H1 (cell line): ENCODE data around the gene DMAC1. TPM values are rescaled to one million over a fixed set of nuclear protein-coding genes. Genes with fewer than 3 reads are reported as not detected.

Experiments used
- CTCF ChIA-PET: fragments of 300-600 bp; sonication (Branson Sonifier 250); formaldehyde crosslinking; loops from one replicate; lab custom pipeline; 2021; ENCODE audit not compliant: partially characterized antibody; lab: Charles Lee
- POLR2A ChIA-PET: fragments of 300-600 bp; sonication (Branson Sonifier 250); formaldehyde crosslinking; loops from one replicate; lab custom pipeline; 2021; ENCODE audit warnings: inconsistent platforms; ENCODE audit not compliant: partially characterized antibody; lab: Charles Lee
- DNase-seq, 2 experiments: peaks; one replicate each; pipeline versions ENCODE4 v3.0.0 to v3.0.0-alpha.2; 2010 to 2022; ENCODE audit warnings: low spot score in 2 of 2, low read depth in 1 of 2, mixed read lengths in 1 of 2
- FAIRE-seq: peaks from 2 replicates; lab custom pipeline; 2011; peaks lifted over from hg19 to GRCh38; lab: Jason Lieb, UNC
- H2AFZ ChIP-seq: 2 replicates; pipeline ENCODE4 v1.8.1; 2012; ENCODE audit warnings: low read length, inconsistent platforms
- H2AK5ac ChIP-seq: 2 replicates; pipeline ENCODE4 v1.6.1; 2013; ENCODE audit warnings: low read depth, low read length
- H2BK120ac ChIP-seq: replicated peaks from 2 replicates; pipeline ENCODE3; 2013; ENCODE audit warnings: low read depth, low read length, inconsistent platforms
- H2BK12ac ChIP-seq: 2 replicates; pipeline ENCODE4 v1.6.1; 2013; ENCODE audit warnings: low read depth, low read length
- H2BK15ac ChIP-seq: 2 replicates; pipeline ENCODE4 v1.6.1; 2013; ENCODE audit warnings: low read length
- H2BK20ac ChIP-seq: 2 replicates; pipeline ENCODE4 v1.6.1; 2013; ENCODE audit warnings: low read length
- H2BK5ac ChIP-seq: 2 replicates; pipeline ENCODE4 v1.6.1; 2013; ENCODE audit warnings: low read depth, low read length
- H3K14ac ChIP-seq: 2 replicates; pipeline ENCODE4 v1.6.1; 2013; ENCODE audit warnings: inconsistent platforms; ENCODE audit not compliant: insufficient read length
- H3K18ac ChIP-seq: 2 replicates; pipeline ENCODE4 v1.6.1; 2013; ENCODE audit warnings: low read length; ENCODE audit errors: extremely low read depth
- H3K23ac ChIP-seq: 2 replicates; pipeline ENCODE4 v1.6.1; 2013; ENCODE audit warnings: inconsistent platforms; ENCODE audit not compliant: insufficient read length
- H3K23me2 ChIP-seq: 2 replicates; pipeline ENCODE4 v1.6.1; 2013; ENCODE audit warnings: low read depth, low read length
- H3K27ac ChIP-seq: 2 replicates; pipeline ENCODE4 v1.6.1; 2011; ENCODE audit warnings: low read depth, low read length, inconsistent platforms
- H3K27me3 ChIP-seq, 4 experiments: replicated peaks in 1 of 4; 1 replicate in 1 of 4; 2 replicates in 3 of 4; pipeline versions ENCODE4 v1.6.1 to v1.8.1; 2011 to 2013; ENCODE audit warnings: low read length in 3 of 4, mild to moderate bottlenecking in 3 of 4, inconsistent platforms in 2 of 4, mixed read lengths in 2 of 4, moderate library complexity in 1 of 4; ENCODE audit not compliant: control insufficient read depth in 3 of 4, insufficient read depth in 3 of 4; ENCODE audit errors: extremely low read depth in 1 of 4
- H3K36me3 ChIP-seq, 4 experiments: 2 replicates each; pipeline versions ENCODE4 v1.6.1 to v1.8.1; 2011 to 2013; ENCODE audit warnings: mild to moderate bottlenecking in 4 of 4, low read length in 3 of 4, moderate library complexity in 2 of 4, control low read depth in 1 of 4, inconsistent platforms in 1 of 4; ENCODE audit not compliant: insufficient read depth in 4 of 4, control insufficient read depth in 2 of 4
- H3K4ac ChIP-seq: replicated peaks from 2 replicates; pipeline ENCODE3; 2013; ENCODE audit warnings: low read length, low read depth, mixed read lengths, inconsistent platforms; ENCODE audit not compliant: insufficient read length
- H3K4me1 ChIP-seq, 4 experiments: replicated peaks in 1 of 4; 1 replicate in 1 of 4; 2 replicates in 3 of 4; pipeline versions ENCODE4 v1.6.1 to v1.8.1; 2011 to 2013; ENCODE audit warnings: low read length in 3 of 4, inconsistent platforms in 2 of 4, mixed read lengths in 1 of 4; ENCODE audit not compliant: insufficient read depth in 4 of 4, control insufficient read depth in 3 of 4
- H3K4me2 ChIP-seq, 2 experiments: 2 replicates each; pipeline versions ENCODE4 v1.6.1 to v1.8.1; 2011 to 2013; ENCODE audit warnings: low read depth in 2 of 2, low read length in 2 of 2, control low read depth in 1 of 2, inconsistent platforms in 1 of 2, mild to moderate bottlenecking in 1 of 2; ENCODE audit not compliant: insufficient read depth in 1 of 2
- H3K4me3 ChIP-seq, 4 experiments: fragments of 200-600, 300-600 bp in 1 of 4; sonication (generic), shearing (Covaris generic), sonication (Bioruptor Twin) in 1 of 4; 2 replicates each; pipeline versions ENCODE4 v1.5.1 to v1.8.1; 2011 to 2016; ENCODE audit warnings: low read length in 4 of 4, low read depth in 3 of 4, control low read depth in 2 of 4, inconsistent platforms in 2 of 4, mild to moderate bottlenecking in 2 of 4, mixed read lengths in 1 of 4, moderate library complexity in 1 of 4; ENCODE audit not compliant: insufficient read depth in 2 of 4; ENCODE audit errors: extremely low read depth in 1 of 4
- H3K56ac ChIP-seq: replicated peaks from 2 replicates; pipeline ENCODE3; 2013; ENCODE audit warnings: low read depth, mild to moderate bottlenecking, mixed read lengths, low read length, inconsistent platforms; ENCODE audit not compliant: insufficient read length
- H3K79me1 ChIP-seq: 2 replicates; pipeline ENCODE4 v1.6.1; 2013; ENCODE audit warnings: low read depth, low read length, control low read depth
- H3K79me2 ChIP-seq, 2 experiments: 2 replicates each; pipeline versions ENCODE4 v1.6.1 to v1.8.1; 2012 to 2013; ENCODE audit warnings: low read length in 2 of 2, mild to moderate bottlenecking in 2 of 2, inconsistent platforms in 1 of 2; ENCODE audit not compliant: insufficient read depth in 2 of 2, control insufficient read depth in 1 of 2
- H3K9ac ChIP-seq, 4 experiments: replicated peaks in 1 of 4; 1 replicate in 1 of 4; 2 replicates in 3 of 4; pipeline versions ENCODE4 v1.6.1 to v1.8.1; 2011 to 2013; ENCODE audit warnings: low read depth in 3 of 4, low read length in 3 of 4, control low read depth in 2 of 4, mild to moderate bottlenecking in 2 of 4, moderate library complexity in 2 of 4, inconsistent platforms in 1 of 4; ENCODE audit errors: extremely low read depth in 1 of 4
- H3K9me3 ChIP-seq, 2 experiments: 2 replicates each; pipeline versions ENCODE4 v1.6.1 to v1.8.1; 2012 to 2013; ENCODE audit warnings: mild to moderate bottlenecking in 2 of 2, moderate library complexity in 2 of 2, control low read depth in 1 of 2, inconsistent platforms in 1 of 2, low read depth in 1 of 2, low read length in 1 of 2, mixed read lengths in 1 of 2; ENCODE audit not compliant: insufficient read depth in 2 of 2
- H4K20me1 ChIP-seq, 2 experiments: replicated peaks in 1 of 2; 2 replicates each; pipeline versions ENCODE3 to v1.8.1; 2011 to 2013; ENCODE audit warnings: inconsistent platforms in 2 of 2, low read length in 2 of 2, mild to moderate bottlenecking in 1 of 2; ENCODE audit not compliant: insufficient read depth in 2 of 2, control insufficient read depth in 1 of 2
- H4K5ac ChIP-seq: 2 replicates; pipeline ENCODE4 v1.6.1; 2013; ENCODE audit warnings: low read length, low read depth, mixed read lengths, inconsistent platforms; ENCODE audit not compliant: insufficient read length
- H4K8ac ChIP-seq: 2 replicates; pipeline ENCODE4 v1.8.0; 2013; ENCODE audit warnings: mild to moderate bottlenecking, moderate library complexity, low read length, inconsistent platforms; ENCODE audit not compliant: insufficient read depth; ENCODE audit errors: extremely low read depth
- H4K91ac ChIP-seq: replicated peaks from 2 replicates; pipeline ENCODE3; 2013; ENCODE audit warnings: low read length, mixed read lengths, inconsistent platforms; ENCODE audit not compliant: insufficient read length
- CBX8 ChIP-seq: fragments of 300-800, 300-1000 bp; sonication (generic); IDR thresholded peaks from 2 replicates; pipeline ENCODE4 v1.7.1; 2016; ENCODE audit warnings: low read depth, low read length, borderline replicate concordance
- GABPA ChIP-seq: IDR thresholded peaks from 2 replicates; pipeline ENCODE4 v1.6.1; 2011; ENCODE audit warnings: mild to moderate bottlenecking, low read length, moderate library complexity, borderline replicate concordance; ENCODE audit not compliant: insufficient read depth
- GTF2F1 ChIP-seq: IDR thresholded peaks from 2 replicates; pipeline ENCODE4 v1.6.1; 2012; ENCODE audit warnings: low read depth, low read length, improper control_type of control experiment, borderline replicate concordance
- HDAC2 ChIP-seq, 2 experiments: fragments of 300-600 bp in 1 of 2; sonication (generic) in 1 of 2; IDR thresholded peaks; 2 replicates each; pipeline ENCODE4 v1.6.1; 2011 to 2012; ENCODE audit warnings: low read depth in 2 of 2, low read length in 2 of 2, mild to moderate bottlenecking in 2 of 2, moderate library complexity in 2 of 2, borderline replicate concordance in 1 of 2, inconsistent platforms in 1 of 2
- HDAC6 ChIP-seq: IDR thresholded peaks from one replicate; pipeline ENCODE4 v1.7.1; 2012; ENCODE audit warnings: low read depth, mild to moderate bottlenecking, inconsistent platforms, low read length, moderate library complexity
- JUND ChIP-seq: IDR thresholded peaks from 2 replicates; pipeline ENCODE4 v1.6.1; 2011; ENCODE audit warnings: mild to moderate bottlenecking, improper control_type of control experiment, low read length
- KDM5A ChIP-seq: fragments of 200-600 bp; IDR thresholded peaks from 2 replicates; pipeline ENCODE4 v1.7.1; 2012; ENCODE audit warnings: mild to moderate bottlenecking, low read length, inconsistent platforms, mixed read lengths
- MAX ChIP-seq: IDR thresholded peaks from 2 replicates; pipeline ENCODE4 v1.6.1; 2012; ENCODE audit warnings: inconsistent platforms
- POLR2A ChIP-seq, 2 experiments: IDR thresholded peaks; 1 replicate in 1 of 2; 2 replicates in 1 of 2; pipeline ENCODE4 v1.6.1; 2011; ENCODE audit warnings: low read depth in 2 of 2, low read length in 2 of 2, mild to moderate bottlenecking in 2 of 2; ENCODE audit errors: control extremely low read depth in 1 of 2
- RBBP5 ChIP-seq: IDR thresholded peaks from 2 replicates; pipeline ENCODE4 v1.7.1; 2012; ENCODE audit warnings: low read depth, mild to moderate bottlenecking, inconsistent platforms, low read length, moderate library complexity, borderline replicate concordance
- RNF2 ChIP-seq: fragments of 200-900, 300-1000 bp; sonication (generic); IDR thresholded peaks from 2 replicates; pipeline ENCODE4 v1.7.1; 2016; ENCODE audit warnings: borderline replicate concordance, low read depth, mild to moderate bottlenecking, antibody characterized with exemption, low read length; ENCODE audit not compliant: poor library complexity, severe bottlenecking; ENCODE audit errors: missing control alignments
- SP2 ChIP-seq: IDR thresholded peaks from 2 replicates; pipeline ENCODE4 v1.6.1; 2012; ENCODE audit warnings: mild to moderate bottlenecking, low read length, inconsistent platforms
- TAF1 ChIP-seq: IDR thresholded peaks from 2 replicates; pipeline ENCODE4 v1.6.1; 2011; ENCODE audit warnings: mild to moderate bottlenecking, low read depth, low read length
- WGBS, 2 experiments: shearing (Covaris generic) in 1 of 2; methylation state at CpG; one replicate each; pipeline versions ENCODE4 v1.1.6 to v1.1.7; 2013 to 2015; ENCODE audit warnings: low lambda C conversion rate in 2 of 2, mixed read lengths in 2 of 2, inconsistent platforms in 1 of 2, low coverage in 1 of 2, missing lambda C conversion rate in 1 of 2; ENCODE audit not compliant: insufficient replicate concordance in 2 of 2, insufficient coverage in 1 of 2, insufficient read length in 1 of 2; ENCODE audit errors: extremely low coverage in 1 of 2, missing lambda C conversion rate in 1 of 2; 5-methylcytosine and 5-hydroxymethylcytosine counted together
- polyA plus RNA-seq, 7 experiments: library from polyadenylated mRNA; depleted of rRNA in 3 of 7; stranded (reverse) in 5 of 7; unstranded in 2 of 7; fragments of >200 nt in 5 of 7; fragments of 200-250 nt in 2 of 7; gene quantifications; 1 replicate in 5 of 7; 2 replicates in 1 of 7; 4 replicates in 1 of 7; pipeline versions ENCODE4 v1.2.1 to v1.2.3, GENCODE V29; 2011 to 2013; ENCODE audit warnings: missing spikeins in 2 of 7, mixed read lengths in 2 of 7
- total RNA-seq: library from RNA; stranded (reverse); fragmentation: NEBNext Ultra II Directional; extraction: Animal tissue kit (Norgen Biotek cat#: 25700); gene quantifications from 2 replicates; pipeline ENCODE4 v1.2.1, GENCODE V29; 2021

Gene DMAC1
- total and polyA plus RNA-seq, 2 of the 8 experiments (the other 6 are each of a cell fraction or from before 2014, with no cell fraction given) = 30.4 to 89.4 TPM

GRCh38 chr9:7780261-7780988 lies 19.2 kb downstream of the DMAC1 start:
- Histone ChIP-seq H2BK15ac (no peak overlapping the region), H3K79me2 (no peaks in the 10 kb centered on the region), H4K91ac (no peak overlapping the region), H3K36me3 (no peaks in the 10 kb centered on the region), H3K9ac (no peak overlapping the region), H3K27ac (no peak overlapping the region), H2BK120ac (no peak overlapping the region), H3K27me3 (no peaks in the 10 kb centered on the region), H4K8ac (no peak overlapping the region), H2BK12ac (no peak overlapping the region), H3K23me2 (no peaks in the 10 kb centered on the region), H3K18ac (no peak overlapping the region), H3K4ac (no peak overlapping the region), H2AK5ac (no peak overlapping the region), H3K9me3 (no peaks in the 10 kb centered on the region), H3K4me2 (no peak overlapping the region), H2AFZ (no peak overlapping the region), H4K5ac (no peak overlapping the region), H2BK20ac (no peak overlapping the region), H3K14ac (no peak overlapping the region), H3K4me1 (0 out of 7 replicates have a peak, but pooled peaks cover 0 to 2% (median 0%) of the 10 kb centered on the region in 4 experiments), H3K56ac (no peak overlapping the region), H3K4me3 (no peak overlapping the region), H4K20me1 (no peaks in the 10 kb centered on the region), H3K23ac (no peak overlapping the region), H2BK5ac (no peak overlapping the region), H3K79me1 (no peaks in the 10 kb centered on the region)
- WGBS, 2 experiments = 75% methylated on average over 3 of the region's 3 CpGs; no CpG with 5 or more reads in 1 of the 2 experiments
- CTCF ChIA-PET = no interaction called here
- POLR2A ChIA-PET = no interaction called here
- FAIRE-seq = no peak
- no peak for DNase-seq
- no peak for TF ChIP-seq RBBP5
- no peak for TF ChIP-seq HDAC2 (IDR thresholded peaks at IDR 0.05; ENCODE audit: borderline replicate concordance in 1 of 2, low read depth in 2 of 2, low read length in 2 of 2)
- no peak for TF ChIP-seq GABPA
- TF ChIP-seq HDAC6 = no peak
- no peak for TF ChIP-seq POLR2A (IDR thresholded peaks at IDR 0.05; ENCODE audit: control extremely low read depth in 1 of 2, low read depth in 2 of 2, low read length in 2 of 2)
- TF ChIP-seq GTF2F1 = no peak
- TF ChIP-seq CBX8 = no peak
- no peak for TF ChIP-seq KDM5A
- TF ChIP-seq TAF1 = no peak
- no peak for TF ChIP-seq RNF2
- no peak for TF ChIP-seq SP2
- no peak for TF ChIP-seq JUND
- no peak for TF ChIP-seq MAX
